ENCODE results near the gene VWF.

GRCh38 chr12:5944053-5944452 is 180.4 kb downstream of the VWF start:
- TF ChIP-seq POLR2A (IDR thresholded peaks at IDR 0.05; ENCODE audit: low read length) (no peak), GATA1 (IDR thresholded peaks at IDR 0.05; ENCODE audit: low read depth, low read length) (no peak)

Data from erythroblast (primary cell).